ENCODE measurements around the gene NAA80. TPM values are rescaled to one million over a fixed set of nuclear protein-coding genes. Genes with fewer than 3 reads are reported as not detected.
A peak's percentile ranks its signal among the peaks of the same experiment; 100 is the strongest.

NAA80 gene
- total RNA-seq, 4 donors from 2014 or later, result 12.6 to 24.3 (median 15.9) TPM

DNA sequence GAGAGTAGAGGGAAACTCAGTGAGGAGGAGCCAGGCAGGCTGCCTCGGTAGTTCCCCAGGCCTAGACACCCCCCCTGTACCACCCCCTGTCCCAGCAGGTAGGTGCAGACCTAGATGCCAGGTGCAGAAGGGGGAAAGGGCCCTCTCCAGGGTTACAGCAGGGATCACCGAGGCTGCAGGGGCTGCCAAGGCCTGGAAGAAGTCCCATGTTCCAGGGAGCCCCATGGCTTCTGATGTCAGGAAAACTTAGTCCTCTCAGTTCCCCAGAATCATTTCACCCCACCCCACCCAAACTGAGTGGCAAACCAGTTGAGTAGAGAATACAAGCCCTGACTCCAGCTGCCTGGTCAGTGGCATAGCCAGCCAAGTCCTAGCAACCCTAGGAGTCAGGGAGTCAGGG, 37.7 kb downstream of the NAA80 start:
- H3K36me3 ChIP-seq, result peaks cover 0 to 21% (median 12%) of the 10 kb centered on the region in 3 donors
- no peak for DNase-seq (ENCODE audit: low spot score in 2 of 2)
- H3K4me3 ChIP-seq, result peak overlapping the region in 1 of 4 donors; percentile 60
- H3K9me3 ChIP-seq, result no peaks in the 10 kb centered on the region
- peak overlapping the region; percentile 91 to 98 (median 97) for H3K27ac ChIP-seq
- WGBS, 2 donors, result 10 to 39% methylated on average over 2 of the region's 2 CpGs
- H3K27me3 ChIP-seq, result no peaks in the 10 kb centered on the region
- TF ChIP-seq EP300 (IDR thresholded peaks at IDR 0.05), result no peak
- TF ChIP-seq, protein P1, sequence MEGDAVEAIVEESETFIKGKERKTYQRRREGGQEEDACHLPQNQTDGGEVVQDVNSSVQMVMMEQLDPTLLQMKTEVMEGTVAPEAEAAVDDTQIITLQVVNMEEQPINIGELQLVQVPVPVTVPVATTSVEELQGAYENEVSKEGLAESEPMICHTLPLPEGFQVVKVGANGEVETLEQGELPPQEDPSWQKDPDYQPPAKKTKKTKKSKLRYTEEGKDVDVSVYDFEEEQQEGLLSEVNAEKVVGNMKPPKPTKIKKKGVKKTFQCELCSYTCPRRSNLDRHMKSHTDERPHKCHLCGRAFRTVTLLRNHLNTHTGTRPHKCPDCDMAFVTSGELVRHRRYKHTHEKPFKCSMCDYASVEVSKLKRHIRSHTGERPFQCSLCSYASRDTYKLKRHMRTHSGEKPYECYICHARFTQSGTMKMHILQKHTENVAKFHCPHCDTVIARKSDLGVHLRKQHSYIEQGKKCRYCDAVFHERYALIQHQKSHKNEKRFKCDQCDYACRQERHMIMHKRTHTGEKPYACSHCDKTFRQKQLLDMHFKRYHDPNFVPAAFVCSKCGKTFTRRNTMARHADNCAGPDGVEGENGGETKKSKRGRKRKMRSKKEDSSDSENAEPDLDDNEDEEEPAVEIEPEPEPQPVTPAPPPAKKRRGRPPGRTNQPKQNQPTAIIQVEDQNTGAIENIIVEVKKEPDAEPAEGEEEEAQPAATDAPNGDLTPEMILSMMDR (IDR thresholded peaks at IDR 0.05), result no peak
- TF ChIP-seq POLR2A (IDR thresholded peaks at IDR 0.05), result no peak
- peaks cover 0 to 97% (median 74%) of the 10 kb centered on the region in 4 donors for H3K4me1 ChIP-seq

DNA sequence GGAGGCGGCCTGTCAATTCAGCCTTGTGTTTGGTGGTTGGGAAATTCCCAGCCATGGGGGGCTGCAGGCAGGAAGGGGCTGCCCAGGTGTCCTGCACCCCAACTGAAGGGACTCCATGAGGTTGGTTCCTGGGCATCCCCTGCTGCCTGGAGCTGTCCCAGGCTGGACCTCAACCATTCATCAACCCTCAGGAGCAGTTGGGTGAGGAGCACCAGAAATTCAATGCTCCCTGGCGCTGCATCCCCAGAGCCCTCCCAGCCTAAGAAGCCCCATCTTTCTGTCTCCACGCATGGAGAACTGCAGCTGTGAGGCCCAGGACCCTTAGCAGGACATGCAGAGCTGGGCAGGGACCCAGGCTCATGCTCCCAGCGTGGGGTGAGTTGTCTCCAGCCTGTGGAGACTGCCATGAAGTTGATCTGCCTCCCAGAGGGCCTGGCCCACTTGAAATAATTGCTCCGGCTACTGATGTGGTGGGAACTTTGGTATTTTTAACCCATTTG, 38.2 kb downstream of the NAA80 start:
- peak overlapping the region; percentile 91 to 98 (median 97) for H3K27ac ChIP-seq
- TF ChIP-seq, protein P1 (IDR thresholded peaks at IDR 0.05), result no peak
- TF ChIP-seq EP300 (IDR thresholded peaks at IDR 0.05) (no peak), POLR2A (IDR thresholded peaks at IDR 0.05) (no peak)
- H3K4me3 ChIP-seq, result peak overlapping the region; percentile 30 to 65 (median 52)
- 13 to 26% methylated on average over 4 to 5 of the region's 5 CpGs for WGBS, 2 donors
- H3K4me1 ChIP-seq, result peaks cover 0 to 97% (median 72%) of the 10 kb centered on the region in 4 donors
- H3K9me3 ChIP-seq, result no peaks in the 10 kb centered on the region
- no peaks in the 10 kb centered on the region for H3K27me3 ChIP-seq
- peaks cover 0 to 26% (median 16%) of the 10 kb centered on the region in 3 donors for H3K36me3 ChIP-seq
- DNase-seq (ENCODE audit: low spot score in 2 of 2), result no peak

DNA sequence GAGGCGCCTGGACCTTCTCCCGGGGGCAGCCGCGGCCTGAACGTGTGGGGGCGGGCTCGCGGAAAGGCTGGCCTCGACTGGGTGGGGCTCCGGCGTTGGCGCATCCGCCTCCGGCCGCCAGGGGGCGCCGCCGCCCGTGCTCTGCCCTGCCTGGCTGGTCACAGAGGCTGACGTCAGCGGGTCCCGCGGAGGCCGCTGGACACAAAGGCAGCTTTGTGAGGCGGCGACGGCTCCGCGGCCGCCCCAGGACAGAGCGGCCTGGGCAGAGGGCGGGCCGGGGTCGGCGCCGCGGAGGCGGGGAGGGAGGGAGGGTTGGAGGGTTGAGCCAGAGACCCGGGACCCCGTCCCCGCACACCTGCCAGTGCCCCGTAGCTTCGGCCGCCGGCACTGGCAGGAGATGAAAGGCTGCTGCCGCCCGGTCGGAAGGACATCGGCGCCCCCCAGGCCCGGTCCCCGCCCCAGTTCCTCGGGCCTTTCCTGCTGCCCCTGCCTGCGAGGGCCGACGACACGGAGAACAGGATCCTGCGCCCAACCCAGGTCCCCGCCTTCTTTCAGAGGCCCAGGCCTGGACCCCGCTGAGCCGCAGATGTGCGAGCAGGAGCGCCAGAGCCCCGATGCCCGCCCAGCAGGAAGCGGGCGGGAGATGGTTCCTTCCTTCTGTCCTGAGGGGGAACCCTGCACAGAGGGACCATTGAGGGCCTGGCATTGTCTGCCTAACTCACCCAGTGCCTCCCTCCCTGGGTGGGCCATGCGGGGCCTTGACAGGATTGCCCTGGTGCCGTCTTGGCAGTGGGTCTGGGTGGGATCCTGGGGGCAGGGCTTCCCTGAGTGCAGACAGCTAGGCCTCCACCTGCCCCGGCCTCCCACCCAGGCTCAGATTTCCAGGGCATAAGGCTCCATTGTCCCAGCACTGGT, 38.9 kb downstream of the NAA80 start:
- Histone ChIP-seq H3K4me1 (peaks cover 0 to 96% (median 67%) of the 10 kb centered on the region in 4 donors), H3K27ac (peak overlapping the region; percentile 91 to 98 (median 97)), H3K4me3 (peak overlapping the region; percentile 30 to 65 (median 52)), H3K36me3 (peaks cover 0 to 33% (median 16%) of the 10 kb centered on the region in 3 donors), H3K27me3 (no peaks in the 10 kb centered on the region), H3K9me3 (no peaks in the 10 kb centered on the region)
- peak; percentile 88 to 93 for DNase-seq (ENCODE audit: low spot score in 2 of 2)
- TF ChIP-seq, protein P1 (IDR thresholded peaks at IDR 0.05), result peak; percentile 99 to 100 (median 100)
- peak in 1 of 2 donors; percentile 89 for TF ChIP-seq EP300 (IDR thresholded peaks at IDR 0.05)
- TF ChIP-seq POLR2A (IDR thresholded peaks at IDR 0.05), result peak; percentile 35 to 79
- WGBS, 2 donors, result 0 to 4% methylated on average over 9 to 15 of the region's 70 CpGs

DNA sequence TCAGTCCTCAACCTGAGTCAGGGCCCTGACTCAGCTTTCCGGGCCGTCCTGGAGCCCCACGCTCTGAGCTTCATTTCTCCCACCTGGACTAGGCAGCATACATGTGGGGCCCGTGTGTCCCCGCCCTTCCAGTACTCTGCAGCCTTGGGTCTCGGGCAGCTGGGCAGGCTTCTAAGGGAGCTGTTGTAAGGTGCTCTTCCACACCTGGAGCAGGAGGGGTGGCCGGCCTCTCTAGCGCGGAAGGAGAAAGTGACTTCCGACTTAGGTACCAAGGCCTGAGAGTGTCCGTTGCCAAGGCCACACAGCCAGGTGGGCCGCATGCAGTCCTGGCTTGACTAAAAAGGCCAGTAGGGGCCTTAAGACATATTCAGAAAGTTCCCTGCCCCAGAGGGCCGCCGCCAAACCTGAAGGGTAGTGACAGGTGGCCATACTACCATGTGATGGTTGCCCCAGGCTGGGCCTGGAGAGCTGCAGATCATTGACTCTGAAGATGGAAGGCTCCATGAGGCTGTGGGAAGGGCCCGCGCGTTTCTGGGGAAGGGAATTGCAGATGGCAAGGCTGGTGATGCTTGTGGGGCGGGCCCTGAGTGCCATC, 39.7 kb downstream of the NAA80 start:
- Histone ChIP-seq H3K27ac (peak overlapping the region; percentile 91 to 98 (median 97)), H3K4me3 (peak overlapping the region in 3 of 4 donors; percentile 45 to 65 (median 60)), H3K9me3 (no peaks in the 10 kb centered on the region), H3K4me1 (peaks cover 0 to 96% (median 67%) of the 10 kb centered on the region in 4 donors), H3K27me3 (no peaks in the 10 kb centered on the region), H3K36me3 (peaks cover 0 to 40% (median 16%) of the 10 kb centered on the region in 3 donors)
- no peak for DNase-seq (ENCODE audit: low spot score in 2 of 2)
- 50 to 57% methylated on average over 15 to 18 of the region's 18 CpGs for WGBS, 2 donors
- TF ChIP-seq POLR2A (IDR thresholded peaks at IDR 0.05), result no peak
- TF ChIP-seq EP300 (IDR thresholded peaks at IDR 0.05), result no peak
- TF ChIP-seq, protein P1 (IDR thresholded peaks at IDR 0.05), result no peak
